CD14-positive monocyte (primary cell): Measurements from ENCODE around the gene MPP4. TPM values are rescaled to one million over a fixed set of nuclear protein-coding genes. Genes with fewer than 3 reads are reported as not detected.

Source experiments
- DNase-seq, 3 donors: peaks; one replicate each; pipeline ENCODE4 v3.0.0-alpha.2; 2011 to 2022
- H2AFZ ChIP-seq: 2 replicates; pipeline ENCODE4 v1.6.0; 2012; ENCODE audit warnings: mild to moderate bottlenecking, low read depth, low read length, inconsistent platforms; ENCODE audit not compliant: insufficient read depth, poor library complexity, severe bottlenecking
- H3K27ac ChIP-seq, 2 donors: 1 replicate in 1 of 2; 2 replicates in 1 of 2; pipeline ENCODE4 v1.5.1; 2012 to 2013; ENCODE audit warnings: low read length in 2 of 2, control low read depth in 1 of 2, inconsistent platforms in 1 of 2, low read depth in 1 of 2, mild to moderate bottlenecking in 1 of 2
- H3K27me3 ChIP-seq, 2 donors: one replicate each; pipeline versions ENCODE4 v1.6.0 to v1.6.1; 2011 to 2013; ENCODE audit warnings: low read length in 2 of 2; ENCODE audit not compliant: control insufficient read depth in 2 of 2, insufficient read depth in 2 of 2
- H3K36me3 ChIP-seq, 2 donors: replicated peaks in 1 of 2; 1 replicate in 1 of 2; 2 replicates in 1 of 2; pipeline versions ENCODE4 v1.5.1 to v1.6.1; 2012 to 2013; ENCODE audit warnings: low read length in 2 of 2, control low read depth in 1 of 2, inconsistent platforms in 1 of 2, mild to moderate bottlenecking in 1 of 2; ENCODE audit not compliant: insufficient read depth in 2 of 2, control insufficient read depth in 1 of 2
- H3K4me1 ChIP-seq, 2 donors: 1 replicate in 1 of 2; 2 replicates in 1 of 2; pipeline versions ENCODE4 v1.5.1 to v1.6.1; 2012 to 2013; ENCODE audit warnings: low read length in 2 of 2, control low read depth in 1 of 2, inconsistent platforms in 1 of 2, mild to moderate bottlenecking in 1 of 2, moderate library complexity in 1 of 2; ENCODE audit not compliant: insufficient read depth in 2 of 2, control insufficient read depth in 1 of 2
- H3K4me2 ChIP-seq: replicated peaks from 2 replicates; pipeline ENCODE3; 2012; ENCODE audit warnings: low read length, moderate library complexity, mild to moderate bottlenecking; ENCODE audit not compliant: poor library complexity, severe bottlenecking; ENCODE audit errors: extremely low read depth
- H3K4me3 ChIP-seq, 3 experiments: fragments of 200-600 bp in 1 of 3; sonication (generic) in 1 of 3; replicated peaks in 1 of 3; 1 replicate in 2 of 3; 2 replicates in 1 of 3; pipeline ENCODE4 v1.5.1; 2011 to 2013; ENCODE audit warnings: low read length in 3 of 3, mild to moderate bottlenecking in 3 of 3, control low read depth in 2 of 3, low read depth in 2 of 3, inconsistent platforms in 1 of 3, moderate library complexity in 1 of 3
- H3K79me2 ChIP-seq: 2 replicates; pipeline ENCODE4 v1.6.0; 2012; ENCODE audit warnings: mild to moderate bottlenecking, control low read depth, inconsistent platforms, low read length, moderate library complexity; ENCODE audit not compliant: insufficient read depth
- H3K9ac ChIP-seq: 2 replicates; pipeline ENCODE4 v1.6.0; 2017; ENCODE audit warnings: low read length, mild to moderate bottlenecking; ENCODE audit not compliant: insufficient read depth, poor library complexity, severe bottlenecking
- H3K9me3 ChIP-seq, 2 donors: replicated peaks in 1 of 2; 1 replicate in 1 of 2; 2 replicates in 1 of 2; pipeline versions ENCODE4 v1.5.1 to v1.6.1; 2012 to 2013; ENCODE audit warnings: low read length in 2 of 2, control low read depth in 1 of 2; ENCODE audit not compliant: control insufficient read depth in 1 of 2, insufficient read depth in 1 of 2
- H4K20me1 ChIP-seq: 2 replicates; pipeline ENCODE4 v1.6.0; 2012; ENCODE audit warnings: mild to moderate bottlenecking, low read length, control low read depth, moderate library complexity; ENCODE audit not compliant: insufficient read depth
- H3K27ac Mint-ChIP-seq, 7 donors: one replicate each; pipeline ENCODE4 v1.8.0; 2020; ENCODE audit warnings: mild to moderate bottlenecking in 7 of 7, mixed read lengths in 7 of 7, moderate library complexity in 6 of 7, inconsistent platforms in 2 of 7
- H3K27me3 Mint-ChIP-seq, 3 donors: one replicate each; pipeline ENCODE4 v1.8.0; 2021 to 2022; ENCODE audit warnings: low read depth in 3 of 3, mild to moderate bottlenecking in 3 of 3, mixed read lengths in 3 of 3, moderate library complexity in 3 of 3, inconsistent platforms in 1 of 3
- H3K36me3 Mint-ChIP-seq, 2 donors: one replicate each; pipeline ENCODE4 v1.8.0; 2020; ENCODE audit warnings: mixed read lengths in 2 of 2, inconsistent platforms in 1 of 2, mild to moderate bottlenecking in 1 of 2
- H3K4me1 Mint-ChIP-seq: one replicate; pipeline ENCODE4 v1.8.0; 2020; ENCODE audit warnings: mild to moderate bottlenecking, mixed read lengths
- H3K4me3 Mint-ChIP-seq, 2 donors: one replicate each; pipeline ENCODE4 v1.8.0; 2020; ENCODE audit warnings: mild to moderate bottlenecking in 2 of 2, mixed read lengths in 2 of 2, moderate library complexity in 1 of 2
- H3K9me3 Mint-ChIP-seq, 7 donors: one replicate each; pipeline ENCODE4 v1.8.0; 2020 to 2022; ENCODE audit warnings: mixed read lengths in 7 of 7, mild to moderate bottlenecking in 6 of 7, moderate library complexity in 6 of 7, inconsistent platforms in 2 of 7
- WGBS: methylation state at CpG from one replicate; pipeline ENCODE4 v1.1.5; 2013; ENCODE audit warnings: missing lambda C conversion rate; ENCODE audit not compliant: insufficient coverage; 5-methylcytosine and 5-hydroxymethylcytosine counted together
- intact Hi-C, 2 donors: fragments of 100-400 bp; cut with micrococcal nuclease; formaldehyde crosslinking; loops; one replicate each; pipeline versions ENCODE4 v1.15.0 to v1.15.1; 2023
- polyA plus RNA-seq, 3 donors: library from polyadenylated mRNA; depleted of rRNA in 1 of 3; unstranded in 2 of 3; stranded (reverse) in 1 of 3; fragments of 300-500 nt in 2 of 3; fragments of >200 nt in 1 of 3; fragmentation: Illumina TruSeq in 2 of 3; gene quantifications; 1 replicate in 2 of 3; 2 replicates in 1 of 3; pipeline ENCODE4 v1.2.3, GENCODE V29; 2012 to 2021
- TF ChIP-seq, protein P1 (sequence below): fragments of 200-600 bp; IDR thresholded peaks from one replicate; pipeline ENCODE4 v1.8.0; 2022; ENCODE audit warnings: antibody characterized with exemption, mild to moderate bottlenecking

The MPP4 gene
- polyA plus RNA-seq, 3 donors, result 0.04 TPM; not detected in 2

DNA sequence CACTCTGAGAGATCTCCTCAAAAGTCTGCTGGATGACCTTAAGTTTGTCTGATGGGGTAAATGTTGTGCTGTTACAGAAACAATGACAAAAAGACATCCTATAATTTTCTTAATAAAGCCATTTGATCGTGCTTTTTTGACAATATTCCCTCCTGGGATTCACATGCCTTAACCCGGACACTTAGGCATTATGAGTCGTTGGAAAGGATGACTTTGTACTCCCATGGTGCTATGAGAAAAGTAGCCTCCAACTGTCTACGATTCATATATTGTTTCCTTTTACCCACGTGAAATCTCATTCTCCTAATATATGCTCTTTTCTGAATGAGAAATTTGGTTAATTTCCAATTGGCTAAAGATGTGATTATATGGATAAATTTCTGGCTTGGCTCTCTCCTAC, 6.1 kb upstream of the MPP4 start:
- Mint-ChIP-seq H3K36me3 (peaks cover 59 to 64% of the 10 kb centered on the region in 2 donors), H3K4me1 (no peaks in the 10 kb centered on the region), H3K9me3 (no peaks in the 10 kb centered on the region), H3K4me3 (no peak overlapping the region), H3K27ac (no peak overlapping the region), H3K27me3 (no peaks in the 10 kb centered on the region)
- intact Hi-C loops, result no loop called here
- Histone ChIP-seq H2AFZ (no peak overlapping the region), H3K4me1 (no peaks in the 10 kb centered on the region), H3K9me3 (no peaks in the 10 kb centered on the region), H3K36me3 (peaks cover 45 to 67% of the 10 kb centered on the region in 2 donors), H3K4me2 (no peak overlapping the region), H4K20me1 (no peaks in the 10 kb centered on the region), H3K9ac (no peak overlapping the region), H3K79me2 (no peaks in the 10 kb centered on the region), H3K27ac (no peak overlapping the region), H3K4me3 (no peak overlapping the region), H3K27me3 (no peaks in the 10 kb centered on the region)
- DNase-seq, result no peak
- no CpG with 5 or more reads among the region's 5 CpGs for WGBS
- TF ChIP-seq, protein P1, sequence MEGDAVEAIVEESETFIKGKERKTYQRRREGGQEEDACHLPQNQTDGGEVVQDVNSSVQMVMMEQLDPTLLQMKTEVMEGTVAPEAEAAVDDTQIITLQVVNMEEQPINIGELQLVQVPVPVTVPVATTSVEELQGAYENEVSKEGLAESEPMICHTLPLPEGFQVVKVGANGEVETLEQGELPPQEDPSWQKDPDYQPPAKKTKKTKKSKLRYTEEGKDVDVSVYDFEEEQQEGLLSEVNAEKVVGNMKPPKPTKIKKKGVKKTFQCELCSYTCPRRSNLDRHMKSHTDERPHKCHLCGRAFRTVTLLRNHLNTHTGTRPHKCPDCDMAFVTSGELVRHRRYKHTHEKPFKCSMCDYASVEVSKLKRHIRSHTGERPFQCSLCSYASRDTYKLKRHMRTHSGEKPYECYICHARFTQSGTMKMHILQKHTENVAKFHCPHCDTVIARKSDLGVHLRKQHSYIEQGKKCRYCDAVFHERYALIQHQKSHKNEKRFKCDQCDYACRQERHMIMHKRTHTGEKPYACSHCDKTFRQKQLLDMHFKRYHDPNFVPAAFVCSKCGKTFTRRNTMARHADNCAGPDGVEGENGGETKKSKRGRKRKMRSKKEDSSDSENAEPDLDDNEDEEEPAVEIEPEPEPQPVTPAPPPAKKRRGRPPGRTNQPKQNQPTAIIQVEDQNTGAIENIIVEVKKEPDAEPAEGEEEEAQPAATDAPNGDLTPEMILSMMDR, result no peak

DNA sequence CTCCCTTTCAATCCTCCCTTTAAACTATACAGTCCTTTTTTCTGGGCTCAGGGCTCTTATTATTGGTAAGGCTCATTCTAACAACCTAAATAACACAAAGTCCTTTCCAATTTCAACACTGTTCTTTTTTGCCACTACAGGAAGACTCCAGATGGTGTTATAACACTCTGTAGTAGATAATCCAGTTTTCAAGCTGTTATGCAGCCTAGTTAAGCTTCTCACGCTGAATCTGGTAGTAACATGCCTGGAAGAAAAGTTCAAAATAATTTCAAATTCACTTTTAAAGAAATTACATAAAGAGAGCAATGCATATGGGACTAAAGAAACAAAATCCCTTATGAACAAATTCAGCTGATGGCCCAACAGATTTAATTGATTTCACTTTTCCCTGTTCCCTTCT, 3.2 kb upstream of the MPP4 start:
- H3K4me1 ChIP-seq, result no peaks in the 10 kb centered on the region
- H2AFZ ChIP-seq, result no peak overlapping the region
- Mint-ChIP-seq H3K27me3 (no peaks in the 10 kb centered on the region), H3K36me3 (peaks cover 40 to 45% of the 10 kb centered on the region in 2 donors), H3K9me3 (no peaks in the 10 kb centered on the region), H3K4me3 (no peak overlapping the region), H3K27ac (no peak overlapping the region), H3K4me1 (no peaks in the 10 kb centered on the region)
- H4K20me1 ChIP-seq, result no peaks in the 10 kb centered on the region
- H3K27ac ChIP-seq, result no peak overlapping the region
- H3K9ac ChIP-seq, result no peak overlapping the region
- no peak overlapping the region for H3K4me2 ChIP-seq
- no peaks in the 10 kb centered on the region for H3K79me2 ChIP-seq
- no peaks in the 10 kb centered on the region for H3K9me3 ChIP-seq
- intact Hi-C loops, result no loop called here
- WGBS, result no CpG with 5 or more reads among the region's 1 CpG
- H3K4me3 ChIP-seq, result no peak overlapping the region
- no peaks in the 10 kb centered on the region for H3K27me3 ChIP-seq
- peaks cover 34 to 41% of the 10 kb centered on the region in 2 donors for H3K36me3 ChIP-seq
- DNase-seq, result no peak
- TF ChIP-seq, protein P1, result no peak
